ENCODE results near the gene PTPN3.

DNA sequence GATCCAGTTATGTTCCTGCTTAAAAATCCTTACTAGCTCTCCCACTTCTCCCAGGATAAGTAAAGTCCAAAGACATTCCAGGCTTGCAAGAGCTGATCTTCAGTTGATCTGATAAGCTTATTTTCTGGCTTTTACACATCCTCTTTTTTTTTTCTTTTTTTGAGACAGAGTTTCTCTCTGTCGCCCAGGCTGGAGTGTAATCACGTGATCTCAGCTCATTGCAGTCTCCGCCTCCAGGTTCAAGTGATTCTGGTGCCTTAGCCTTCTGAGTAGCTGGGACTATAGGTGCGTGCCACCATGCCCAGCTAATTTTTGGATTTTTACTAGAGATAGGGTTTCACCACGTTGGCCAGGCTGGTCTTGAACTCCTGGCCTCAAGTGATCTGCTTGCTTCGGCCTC is 37.3 kb upstream of the PTPN3 start:
- TF ChIP-seq, protein P1, sequence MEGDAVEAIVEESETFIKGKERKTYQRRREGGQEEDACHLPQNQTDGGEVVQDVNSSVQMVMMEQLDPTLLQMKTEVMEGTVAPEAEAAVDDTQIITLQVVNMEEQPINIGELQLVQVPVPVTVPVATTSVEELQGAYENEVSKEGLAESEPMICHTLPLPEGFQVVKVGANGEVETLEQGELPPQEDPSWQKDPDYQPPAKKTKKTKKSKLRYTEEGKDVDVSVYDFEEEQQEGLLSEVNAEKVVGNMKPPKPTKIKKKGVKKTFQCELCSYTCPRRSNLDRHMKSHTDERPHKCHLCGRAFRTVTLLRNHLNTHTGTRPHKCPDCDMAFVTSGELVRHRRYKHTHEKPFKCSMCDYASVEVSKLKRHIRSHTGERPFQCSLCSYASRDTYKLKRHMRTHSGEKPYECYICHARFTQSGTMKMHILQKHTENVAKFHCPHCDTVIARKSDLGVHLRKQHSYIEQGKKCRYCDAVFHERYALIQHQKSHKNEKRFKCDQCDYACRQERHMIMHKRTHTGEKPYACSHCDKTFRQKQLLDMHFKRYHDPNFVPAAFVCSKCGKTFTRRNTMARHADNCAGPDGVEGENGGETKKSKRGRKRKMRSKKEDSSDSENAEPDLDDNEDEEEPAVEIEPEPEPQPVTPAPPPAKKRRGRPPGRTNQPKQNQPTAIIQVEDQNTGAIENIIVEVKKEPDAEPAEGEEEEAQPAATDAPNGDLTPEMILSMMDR (IDR thresholded peaks at IDR 0.05), result no peak
- no peak for TF ChIP-seq EZH2 (IDR thresholded peaks at IDR 0.05; ENCODE audit: borderline replicate concordance, insufficient read depth, low read depth, low read length, poor library complexity, severe bottlenecking)

All from B cell (primary cell).